ENCODE data around the gene ENOPH1. TPM values are rescaled to one million over a fixed set of nuclear protein-coding genes. Genes with fewer than 3 reads are reported as not detected.
A peak's percentile ranks its signal among the peaks of the same experiment; 100 is the strongest.

ENOPH1 gene
- total RNA-seq, 1 experiment from 2014 or later, result 78.3 TPM

GRCh38 chr4:82501154-82501442, 70.7 kb downstream of the ENOPH1 start:
- H3K36me3 Mint-ChIP-seq, result no peaks in the 10 kb centered on the region
- peaks cover 23% of the 10 kb centered on the region for H3K4me1 Mint-ChIP-seq
- peak overlapping the region; percentile 11; the same call in 1 of the 2 replicates for H3K27ac Mint-ChIP-seq
- no peaks in the 10 kb centered on the region for H3K27me3 Mint-ChIP-seq (ENCODE audit: low read depth)
- CTCF ChIA-PET, result interaction anchor here (1.2 to 1.3 kb wide), 3 partner anchors 38 to 247 kb away, joined by 3 to 4 read pairs (median 4); partner anchors contain the start of gene TMEM150C
- H3K9me3 Mint-ChIP-seq, result no peaks in the 10 kb centered on the region
- DNase-seq (ENCODE audit: low spot score), result no peak
- peak; percentile 48 for ATAC-seq
- POLR2A ChIA-PET, result no interaction called here
- TF ChIP-seq EMX1 (CRISPR knock-in tag; IDR thresholded peaks at IDR 0.05) (no peak), SP1 (CRISPR knock-in tag; conservative IDR thresholded peaks at IDR 0.05) (no peak), ZNF121 (CRISPR knock-in tag; IDR thresholded peaks at IDR 0.05) (no peak), TCF7 (CRISPR knock-in tag; IDR thresholded peaks at IDR 0.05; ENCODE audit: low read depth) (no peak)
- H3K4me3 Mint-ChIP-seq, result no peak overlapping the region

- CTCF ChIA-PET, result interaction anchor here (1.0 kb wide), 2 partner anchors 45 to 231 kb away, joined by 3 to 4 read pairs; no protein-coding TSS in a partner anchor
- POLR2A ChIA-PET, result no interaction called here
- H3K27me3 Mint-ChIP-seq (ENCODE audit: low read depth), result no peaks in the 10 kb centered on the region
- H3K4me1 Mint-ChIP-seq, result no peaks in the 10 kb centered on the region
- H3K4me3 Mint-ChIP-seq, result no peak overlapping the region
- H3K27ac Mint-ChIP-seq, result no peak overlapping the region
- DNase-seq (ENCODE audit: low spot score), result no peak
- no peak for ATAC-seq
- TF ChIP-seq JAZF1 (CRISPR knock-in tag; IDR thresholded peaks at IDR 0.05) (no peak), GRHL2 (CRISPR knock-in tag; IDR thresholded peaks at IDR 0.05; ENCODE audit: insufficient replicate concordance, severe bottlenecking) (no peak)
- H3K36me3 Mint-ChIP-seq, result no peaks in the 10 kb centered on the region
- H3K9me3 Mint-ChIP-seq, result no peaks in the 10 kb centered on the region
These were observed 77.6 kb downstream of the ENOPH1 start for GRCh38 chr4:82508011-82508410.

- H3K27ac Mint-ChIP-seq, result no peak overlapping the region
- DNase-seq (ENCODE audit: low spot score), result no peak
- no peaks in the 10 kb centered on the region for H3K9me3 Mint-ChIP-seq
- CTCF ChIA-PET, result interaction anchor here (1.0 kb wide), 1 partner anchor 46 kb away, joined by 4 read pairs; no protein-coding TSS in a partner anchor
- TF ChIP-seq GTF2I (CRISPR knock-in tag; conservative IDR thresholded peaks at IDR 0.05) (no peak), IRF2 (CRISPR knock-in tag; IDR thresholded peaks at IDR 0.05; ENCODE audit: borderline replicate concordance, low read depth) (no peak), ZNF416 (CRISPR knock-in tag; IDR thresholded peaks at IDR 0.05) (no peak)
- TF ChIP-seq, protein P1, sequence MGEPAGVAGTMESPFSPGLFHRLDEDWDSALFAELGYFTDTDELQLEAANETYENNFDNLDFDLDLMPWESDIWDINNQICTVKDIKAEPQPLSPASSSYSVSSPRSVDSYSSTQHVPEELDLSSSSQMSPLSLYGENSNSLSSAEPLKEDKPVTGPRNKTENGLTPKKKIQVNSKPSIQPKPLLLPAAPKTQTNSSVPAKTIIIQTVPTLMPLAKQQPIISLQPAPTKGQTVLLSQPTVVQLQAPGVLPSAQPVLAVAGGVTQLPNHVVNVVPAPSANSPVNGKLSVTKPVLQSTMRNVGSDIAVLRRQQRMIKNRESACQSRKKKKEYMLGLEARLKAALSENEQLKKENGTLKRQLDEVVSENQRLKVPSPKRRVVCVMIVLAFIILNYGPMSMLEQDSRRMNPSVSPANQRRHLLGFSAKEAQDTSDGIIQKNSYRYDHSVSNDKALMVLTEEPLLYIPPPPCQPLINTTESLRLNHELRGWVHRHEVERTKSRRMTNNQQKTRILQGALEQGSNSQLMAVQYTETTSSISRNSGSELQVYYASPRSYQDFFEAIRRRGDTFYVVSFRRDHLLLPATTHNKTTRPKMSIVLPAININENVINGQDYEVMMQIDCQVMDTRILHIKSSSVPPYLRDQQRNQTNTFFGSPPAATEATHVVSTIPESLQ (CRISPR knock-in tag; IDR thresholded peaks at IDR 0.05), result no peak
- H3K4me1 Mint-ChIP-seq, result no peaks in the 10 kb centered on the region
- no peak overlapping the region for H3K4me3 Mint-ChIP-seq
- POLR2A ChIA-PET, result no interaction called here
- H3K36me3 Mint-ChIP-seq, result no peaks in the 10 kb centered on the region
- no peak for ATAC-seq
- no peaks in the 10 kb centered on the region for H3K27me3 Mint-ChIP-seq (ENCODE audit: low read depth)
These were observed 78.5 kb downstream of the ENOPH1 start for GRCh38 chr4:82508806-82509428.

- TF ChIP-seq ZBTB43 (CRISPR knock-in tag; IDR thresholded peaks at IDR 0.05), result no peak
- TF ChIP-seq EMX1 (CRISPR knock-in tag; IDR thresholded peaks at IDR 0.05), result no peak
- TF ChIP-seq NFATC4 (CRISPR knock-in tag; IDR thresholded peaks at IDR 0.05), result no peak
- TF ChIP-seq NFYB (CRISPR knock-in tag; conservative IDR thresholded peaks at IDR 0.05; ENCODE audit: low read depth), result no peak
- Mint-ChIP-seq H3K9me3 (no peaks in the 10 kb centered on the region), H3K36me3 (no peaks in the 10 kb centered on the region), H3K27me3 (ENCODE audit: low read depth) (no peaks in the 10 kb centered on the region), H3K27ac (no peak overlapping the region), H3K4me3 (no peak overlapping the region), H3K4me1 (no peaks in the 10 kb centered on the region)
- ChIA-PET POLR2A (no interaction called here), CTCF (no interaction called here)
- no peak for ATAC-seq
- DNase-seq (ENCODE audit: low spot score), result no peak
These were observed 79.8 kb downstream of the ENOPH1 start for GRCh38 chr4:82510216-82510615.

Other genes with a start within 250 kb of the ENOPH1 start
- 493 to 580 TPM (median 496 TPM) in 3 replicates for gene HNRNPD, start 56.6 kb upstream of the ENOPH1 start, total RNA-seq (2021)
- gene HNRNPDL, start 128 bp upstream of the ENOPH1 start, total RNA-seq (2021), result 346 to 361 TPM (median 359 TPM) in 3 replicates
- 2.3 to 2.7 TPM (median 2.6 TPM) in 3 replicates for gene TMEM150C, start 131.4 kb downstream of the ENOPH1 start, total RNA-seq (2021)

Measured in WTC11 (cell line).